HEK293 (cell line): ENCODE data around the gene CNOT6L.

Experiments
- REPIN1 ChIP-seq: fragments of 450-650 bp; formaldehyde crosslinking; IDR thresholded peaks from 2 replicates; pipeline ENCODE4 v1.5.1; 2017; ENCODE audit warnings: missing biosample characterization, missing genetic modification characterization, low read depth
- YY1 ChIP-seq: fragments of 450-650 bp; formaldehyde crosslinking; IDR thresholded peaks from 2 replicates; pipeline ENCODE4 v1.5.1; 2018; ENCODE audit warnings: missing biosample characterization, missing genetic modification characterization
- ZNF274 ChIP-seq, 2 experiments: fragments of 200-500 bp in 1 of 2; fragments of 450-650 bp in 1 of 2; sonication (Bioruptor generic) in 1 of 2; formaldehyde crosslinking in 1 of 2; IDR thresholded peaks; 2 replicates each; pipeline versions ENCODE4 v1.5.1 to v1.6.1; 2014 to 2016; ENCODE audit warnings: borderline replicate concordance in 1 of 2, inconsistent platforms in 1 of 2, low read length in 1 of 2, missing biosample characterization in 1 of 2, missing genetic modification characterization in 1 of 2
- ZNF391 ChIP-seq: fragments of 450-650 bp; formaldehyde crosslinking; IDR thresholded peaks from 2 replicates; pipeline ENCODE4 v1.5.1; 2016; ENCODE audit warnings: low read depth, missing biosample characterization, missing genetic modification characterization, borderline replicate concordance
- ZNF768 ChIP-seq: fragments of 450-650 bp; formaldehyde crosslinking; IDR thresholded peaks from 2 replicates; pipeline ENCODE4 v1.5.1; 2018; ENCODE audit warnings: missing biosample characterization, mild to moderate bottlenecking, missing genetic modification characterization
- ZSCAN16 ChIP-seq: fragments of 450-650 bp; formaldehyde crosslinking; IDR thresholded peaks from 2 replicates; pipeline ENCODE4 v1.5.1; 2016; ENCODE audit warnings: missing biosample characterization, missing genetic modification characterization
- TF ChIP-seq, protein P1 (sequence below): fragments of 450-650 bp; IDR thresholded peaks from 2 replicates; pipeline ENCODE4 v1.5.1; 2018; ENCODE audit warnings: missing biosample characterization, missing genetic modification characterization
- TF ChIP-seq, protein P2 (sequence below): fragments of 450-650 bp; formaldehyde crosslinking; IDR thresholded peaks from 2 replicates; pipeline ENCODE4 v1.5.1; 2016; ENCODE audit warnings: missing biosample characterization, missing genetic modification characterization
- TF ChIP-seq, protein P3 (sequence below): sonication (generic); formaldehyde crosslinking; IDR thresholded peaks from 2 replicates; pipeline ENCODE4 v1.8.1; 2022; ENCODE audit warnings: mild to moderate bottlenecking, moderate library complexity, missing genetic modification reagents
- TF ChIP-seq, protein P4 (sequence below): fragments of 450-650 bp; formaldehyde crosslinking; IDR thresholded peaks from 2 replicates; pipeline ENCODE4 v1.5.1; 2017; ENCODE audit warnings: missing biosample characterization, missing genetic modification characterization
- TF ChIP-seq, protein P5 (sequence below): fragments of 450-650 bp; formaldehyde crosslinking; IDR thresholded peaks from 2 replicates; pipeline ENCODE4 v1.5.1; 2017; ENCODE audit warnings: missing biosample characterization, missing genetic modification characterization
- TF ChIP-seq, protein P6 (sequence below): fragments of 450-650 bp; formaldehyde crosslinking; IDR thresholded peaks from 2 replicates; pipeline ENCODE4 v1.5.1; 2016; ENCODE audit warnings: missing biosample characterization, missing genetic modification characterization
- TF ChIP-seq, protein P7 (sequence below): fragments of 450-650 bp; formaldehyde crosslinking; IDR thresholded peaks from 2 replicates; pipeline ENCODE4 v1.5.1; 2016; ENCODE audit warnings: missing biosample characterization, missing genetic modification characterization, borderline replicate concordance

DNA sequence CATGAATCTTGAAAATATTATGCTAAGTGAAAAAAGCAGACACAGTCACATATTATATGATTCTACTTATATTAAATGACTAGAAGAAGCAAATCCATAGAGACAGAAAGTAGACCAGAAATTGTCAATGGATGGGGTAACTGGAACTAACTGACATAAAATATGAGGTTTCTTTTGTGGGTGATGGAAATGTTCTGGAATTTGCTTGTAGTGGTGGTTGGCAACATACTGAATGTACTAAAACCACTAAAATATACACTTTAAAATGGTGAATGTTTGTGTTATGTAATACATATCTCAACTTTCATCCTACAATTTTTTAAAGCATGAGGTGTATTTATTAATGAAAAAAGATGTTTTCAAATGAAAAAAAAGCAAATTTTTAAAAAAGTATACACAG is 14.7 kb downstream of the CNOT6L start:
- TF ChIP-seq, protein P1, sequence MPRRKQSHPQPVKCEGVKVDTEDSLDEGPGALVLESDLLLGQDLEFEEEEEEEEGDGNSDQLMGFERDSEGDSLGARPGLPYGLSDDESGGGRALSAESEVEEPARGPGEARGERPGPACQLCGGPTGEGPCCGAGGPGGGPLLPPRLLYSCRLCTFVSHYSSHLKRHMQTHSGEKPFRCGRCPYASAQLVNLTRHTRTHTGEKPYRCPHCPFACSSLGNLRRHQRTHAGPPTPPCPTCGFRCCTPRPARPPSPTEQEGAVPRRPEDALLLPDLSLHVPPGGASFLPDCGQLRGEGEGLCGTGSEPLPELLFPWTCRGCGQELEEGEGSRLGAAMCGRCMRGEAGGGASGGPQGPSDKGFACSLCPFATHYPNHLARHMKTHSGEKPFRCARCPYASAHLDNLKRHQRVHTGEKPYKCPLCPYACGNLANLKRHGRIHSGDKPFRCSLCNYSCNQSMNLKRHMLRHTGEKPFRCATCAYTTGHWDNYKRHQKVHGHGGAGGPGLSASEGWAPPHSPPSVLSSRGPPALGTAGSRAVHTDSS = no peak
- TF ChIP-seq ZNF391 (tag by site-specific recombination) (no peak), ZNF274 (IDR thresholded peaks at IDR 0.05; ENCODE audit: low read length) (no peak), ZNF274 (tag by site-specific recombination; IDR thresholded peaks at IDR 0.05; ENCODE audit: borderline replicate concordance) (no peak), ZNF768 (tag by site-specific recombination) (no peak), YY1 (tag by site-specific recombination) (no peak), REPIN1 (no peak), ZSCAN16 (tag by site-specific recombination) (no peak)
- TF ChIP-seq, protein P2, sequence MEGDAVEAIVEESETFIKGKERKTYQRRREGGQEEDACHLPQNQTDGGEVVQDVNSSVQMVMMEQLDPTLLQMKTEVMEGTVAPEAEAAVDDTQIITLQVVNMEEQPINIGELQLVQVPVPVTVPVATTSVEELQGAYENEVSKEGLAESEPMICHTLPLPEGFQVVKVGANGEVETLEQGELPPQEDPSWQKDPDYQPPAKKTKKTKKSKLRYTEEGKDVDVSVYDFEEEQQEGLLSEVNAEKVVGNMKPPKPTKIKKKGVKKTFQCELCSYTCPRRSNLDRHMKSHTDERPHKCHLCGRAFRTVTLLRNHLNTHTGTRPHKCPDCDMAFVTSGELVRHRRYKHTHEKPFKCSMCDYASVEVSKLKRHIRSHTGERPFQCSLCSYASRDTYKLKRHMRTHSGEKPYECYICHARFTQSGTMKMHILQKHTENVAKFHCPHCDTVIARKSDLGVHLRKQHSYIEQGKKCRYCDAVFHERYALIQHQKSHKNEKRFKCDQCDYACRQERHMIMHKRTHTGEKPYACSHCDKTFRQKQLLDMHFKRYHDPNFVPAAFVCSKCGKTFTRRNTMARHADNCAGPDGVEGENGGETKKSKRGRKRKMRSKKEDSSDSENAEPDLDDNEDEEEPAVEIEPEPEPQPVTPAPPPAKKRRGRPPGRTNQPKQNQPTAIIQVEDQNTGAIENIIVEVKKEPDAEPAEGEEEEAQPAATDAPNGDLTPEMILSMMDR (tag by site-specific recombination) = no peak
- TF ChIP-seq, protein P3, sequence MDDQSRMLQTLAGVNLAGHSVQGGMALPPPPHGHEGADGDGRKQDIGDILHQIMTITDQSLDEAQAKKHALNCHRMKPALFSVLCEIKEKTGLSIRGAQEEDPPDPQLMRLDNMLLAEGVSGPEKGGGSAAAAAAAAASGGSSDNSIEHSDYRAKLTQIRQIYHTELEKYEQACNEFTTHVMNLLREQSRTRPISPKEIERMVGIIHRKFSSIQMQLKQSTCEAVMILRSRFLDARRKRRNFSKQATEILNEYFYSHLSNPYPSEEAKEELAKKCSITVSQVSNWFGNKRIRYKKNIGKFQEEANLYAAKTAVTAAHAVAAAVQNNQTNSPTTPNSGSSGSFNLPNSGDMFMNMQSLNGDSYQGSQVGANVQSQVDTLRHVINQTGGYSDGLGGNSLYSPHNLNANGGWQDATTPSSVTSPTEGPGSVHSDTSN (CRISPR knock-in tag) = no peak
- TF ChIP-seq, protein P4, sequence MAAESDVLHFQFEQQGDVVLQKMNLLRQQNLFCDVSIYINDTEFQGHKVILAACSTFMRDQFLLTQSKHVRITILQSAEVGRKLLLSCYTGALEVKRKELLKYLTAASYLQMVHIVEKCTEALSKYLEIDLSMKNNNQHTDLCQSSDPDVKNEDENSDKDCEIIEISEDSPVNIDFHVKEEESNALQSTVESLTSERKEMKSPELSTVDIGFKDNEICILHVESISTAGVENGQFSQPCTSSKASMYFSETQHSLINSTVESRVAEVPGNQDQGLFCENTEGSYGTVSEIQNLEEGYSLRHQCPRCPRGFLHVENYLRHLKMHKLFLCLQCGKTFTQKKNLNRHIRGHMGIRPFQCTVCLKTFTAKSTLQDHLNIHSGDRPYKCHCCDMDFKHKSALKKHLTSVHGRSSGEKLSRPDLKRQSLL (tag by site-specific recombination) = no peak
- TF ChIP-seq, protein P5, sequence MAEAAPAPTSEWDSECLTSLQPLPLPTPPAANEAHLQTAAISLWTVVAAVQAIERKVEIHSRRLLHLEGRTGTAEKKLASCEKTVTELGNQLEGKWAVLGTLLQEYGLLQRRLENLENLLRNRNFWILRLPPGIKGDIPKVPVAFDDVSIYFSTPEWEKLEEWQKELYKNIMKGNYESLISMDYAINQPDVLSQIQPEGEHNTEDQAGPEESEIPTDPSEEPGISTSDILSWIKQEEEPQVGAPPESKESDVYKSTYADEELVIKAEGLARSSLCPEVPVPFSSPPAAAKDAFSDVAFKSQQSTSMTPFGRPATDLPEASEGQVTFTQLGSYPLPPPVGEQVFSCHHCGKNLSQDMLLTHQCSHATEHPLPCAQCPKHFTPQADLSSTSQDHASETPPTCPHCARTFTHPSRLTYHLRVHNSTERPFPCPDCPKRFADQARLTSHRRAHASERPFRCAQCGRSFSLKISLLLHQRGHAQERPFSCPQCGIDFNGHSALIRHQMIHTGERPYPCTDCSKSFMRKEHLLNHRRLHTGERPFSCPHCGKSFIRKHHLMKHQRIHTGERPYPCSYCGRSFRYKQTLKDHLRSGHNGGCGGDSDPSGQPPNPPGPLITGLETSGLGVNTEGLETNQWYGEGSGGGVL = no peak
- TF ChIP-seq, protein P6, sequence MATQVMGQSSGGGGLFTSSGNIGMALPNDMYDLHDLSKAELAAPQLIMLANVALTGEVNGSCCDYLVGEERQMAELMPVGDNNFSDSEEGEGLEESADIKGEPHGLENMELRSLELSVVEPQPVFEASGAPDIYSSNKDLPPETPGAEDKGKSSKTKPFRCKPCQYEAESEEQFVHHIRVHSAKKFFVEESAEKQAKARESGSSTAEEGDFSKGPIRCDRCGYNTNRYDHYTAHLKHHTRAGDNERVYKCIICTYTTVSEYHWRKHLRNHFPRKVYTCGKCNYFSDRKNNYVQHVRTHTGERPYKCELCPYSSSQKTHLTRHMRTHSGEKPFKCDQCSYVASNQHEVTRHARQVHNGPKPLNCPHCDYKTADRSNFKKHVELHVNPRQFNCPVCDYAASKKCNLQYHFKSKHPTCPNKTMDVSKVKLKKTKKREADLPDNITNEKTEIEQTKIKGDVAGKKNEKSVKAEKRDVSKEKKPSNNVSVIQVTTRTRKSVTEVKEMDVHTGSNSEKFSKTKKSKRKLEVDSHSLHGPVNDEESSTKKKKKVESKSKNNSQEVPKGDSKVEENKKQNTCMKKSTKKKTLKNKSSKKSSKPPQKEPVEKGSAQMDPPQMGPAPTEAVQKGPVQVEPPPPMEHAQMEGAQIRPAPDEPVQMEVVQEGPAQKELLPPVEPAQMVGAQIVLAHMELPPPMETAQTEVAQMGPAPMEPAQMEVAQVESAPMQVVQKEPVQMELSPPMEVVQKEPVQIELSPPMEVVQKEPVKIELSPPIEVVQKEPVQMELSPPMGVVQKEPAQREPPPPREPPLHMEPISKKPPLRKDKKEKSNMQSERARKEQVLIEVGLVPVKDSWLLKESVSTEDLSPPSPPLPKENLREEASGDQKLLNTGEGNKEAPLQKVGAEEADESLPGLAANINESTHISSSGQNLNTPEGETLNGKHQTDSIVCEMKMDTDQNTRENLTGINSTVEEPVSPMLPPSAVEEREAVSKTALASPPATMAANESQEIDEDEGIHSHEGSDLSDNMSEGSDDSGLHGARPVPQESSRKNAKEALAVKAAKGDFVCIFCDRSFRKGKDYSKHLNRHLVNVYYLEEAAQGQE (tag by site-specific recombination) = no peak
- TF ChIP-seq, protein P7, sequence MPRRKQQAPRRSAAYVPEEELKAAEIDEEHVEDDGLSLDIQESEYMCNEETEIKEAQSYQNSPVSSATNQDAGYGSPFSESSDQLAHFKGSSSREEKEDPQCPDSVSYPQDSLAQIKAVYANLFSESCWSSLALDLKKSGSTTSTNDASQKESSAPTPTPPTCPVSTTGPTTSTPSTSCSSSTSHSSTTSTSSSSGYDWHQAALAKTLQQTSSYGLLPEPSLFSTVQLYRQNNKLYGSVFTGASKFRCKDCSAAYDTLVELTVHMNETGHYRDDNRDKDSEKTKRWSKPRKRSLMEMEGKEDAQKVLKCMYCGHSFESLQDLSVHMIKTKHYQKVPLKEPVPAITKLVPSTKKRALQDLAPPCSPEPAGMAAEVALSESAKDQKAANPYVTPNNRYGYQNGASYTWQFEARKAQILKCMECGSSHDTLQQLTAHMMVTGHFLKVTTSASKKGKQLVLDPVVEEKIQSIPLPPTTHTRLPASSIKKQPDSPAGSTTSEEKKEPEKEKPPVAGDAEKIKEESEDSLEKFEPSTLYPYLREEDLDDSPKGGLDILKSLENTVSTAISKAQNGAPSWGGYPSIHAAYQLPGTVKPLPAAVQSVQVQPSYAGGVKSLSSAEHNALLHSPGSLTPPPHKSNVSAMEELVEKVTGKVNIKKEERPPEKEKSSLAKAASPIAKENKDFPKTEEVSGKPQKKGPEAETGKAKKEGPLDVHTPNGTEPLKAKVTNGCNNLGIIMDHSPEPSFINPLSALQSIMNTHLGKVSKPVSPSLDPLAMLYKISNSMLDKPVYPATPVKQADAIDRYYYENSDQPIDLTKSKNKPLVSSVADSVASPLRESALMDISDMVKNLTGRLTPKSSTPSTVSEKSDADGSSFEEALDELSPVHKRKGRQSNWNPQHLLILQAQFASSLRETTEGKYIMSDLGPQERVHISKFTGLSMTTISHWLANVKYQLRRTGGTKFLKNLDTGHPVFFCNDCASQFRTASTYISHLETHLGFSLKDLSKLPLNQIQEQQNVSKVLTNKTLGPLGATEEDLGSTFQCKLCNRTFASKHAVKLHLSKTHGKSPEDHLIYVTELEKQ (tag by site-specific recombination) = no peak
